ENCODE measurements around the gene PLEKHM3. TPM values are rescaled to one million over a fixed set of nuclear protein-coding genes. Genes with fewer than 3 reads are reported as not detected.

Gene PLEKHM3
- total and polyA plus RNA-seq, 2 of the 13 experiments (the other 11 are each of a cell fraction or from before 2014, with no cell fraction given): 4.5 to 4.7 TPM

DNA sequence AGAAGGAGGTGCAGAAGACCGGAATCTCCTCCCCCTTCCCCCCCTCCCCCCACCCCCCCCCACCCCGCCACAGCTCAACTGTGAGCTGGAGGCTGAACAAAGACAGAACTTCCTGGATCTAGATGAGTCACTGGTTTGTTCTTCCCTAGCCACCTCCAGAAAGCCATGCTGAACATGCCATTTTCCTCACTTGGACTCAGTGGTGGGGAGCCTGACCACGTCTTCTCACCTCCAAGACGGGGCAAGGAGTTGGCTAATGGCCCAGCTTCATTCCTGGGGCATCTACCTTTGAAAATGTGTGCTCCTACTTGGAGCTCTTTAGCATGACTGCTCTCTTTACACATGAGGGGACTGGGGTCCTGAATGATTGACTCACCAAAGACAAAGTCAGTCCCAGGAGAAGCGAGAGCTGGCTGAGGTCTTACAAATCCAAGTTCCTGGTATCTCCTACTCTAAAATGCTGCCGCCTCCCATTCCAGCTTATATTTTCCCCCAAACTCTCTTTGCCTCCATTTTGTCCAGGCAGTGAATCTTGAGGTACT is 233.0 kb downstream of the PLEKHM3 start (continued):
- TF ChIP-seq, protein P1, sequence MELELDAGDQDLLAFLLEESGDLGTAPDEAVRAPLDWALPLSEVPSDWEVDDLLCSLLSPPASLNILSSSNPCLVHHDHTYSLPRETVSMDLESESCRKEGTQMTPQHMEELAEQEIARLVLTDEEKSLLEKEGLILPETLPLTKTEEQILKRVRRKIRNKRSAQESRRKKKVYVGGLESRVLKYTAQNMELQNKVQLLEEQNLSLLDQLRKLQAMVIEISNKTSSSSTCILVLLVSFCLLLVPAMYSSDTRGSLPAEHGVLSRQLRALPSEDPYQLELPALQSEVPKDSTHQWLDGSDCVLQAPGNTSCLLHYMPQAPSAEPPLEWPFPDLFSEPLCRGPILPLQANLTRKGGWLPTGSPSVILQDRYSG (CRISPR knock-in tag; IDR thresholded peaks at IDR 0.05): no peak
- TF ChIP-seq SP140L (CRISPR knock-in tag; IDR thresholded peaks at IDR 0.05; ENCODE audit: borderline replicate concordance): no peak
- TF ChIP-seq ZNF563 (CRISPR knock-in tag; IDR thresholded peaks at IDR 0.05): no peak
- TF ChIP-seq ZNF30 (CRISPR knock-in tag; IDR thresholded peaks at IDR 0.05): no peak
- no peak for TF ChIP-seq ZNF3 (CRISPR knock-in tag; IDR thresholded peaks at IDR 0.05)
- peak; percentile 45; the same call in 1 of the 2 replicates for TF ChIP-seq ZNF556 (CRISPR knock-in tag; IDR thresholded peaks at IDR 0.05; ENCODE audit: borderline replicate concordance)
- no peak for TF ChIP-seq SOX13 (IDR thresholded peaks at IDR 0.05)
- peak in 1 of 2 experiments; percentile 52; a peak in 1 of 4 replicates for TF ChIP-seq SOX13 (CRISPR knock-in tag; conservative IDR thresholded peaks at IDR 0.05 in 1 of 2, IDR thresholded peaks at IDR 0.05 in 1 of 2)
- TF ChIP-seq, protein P2, sequence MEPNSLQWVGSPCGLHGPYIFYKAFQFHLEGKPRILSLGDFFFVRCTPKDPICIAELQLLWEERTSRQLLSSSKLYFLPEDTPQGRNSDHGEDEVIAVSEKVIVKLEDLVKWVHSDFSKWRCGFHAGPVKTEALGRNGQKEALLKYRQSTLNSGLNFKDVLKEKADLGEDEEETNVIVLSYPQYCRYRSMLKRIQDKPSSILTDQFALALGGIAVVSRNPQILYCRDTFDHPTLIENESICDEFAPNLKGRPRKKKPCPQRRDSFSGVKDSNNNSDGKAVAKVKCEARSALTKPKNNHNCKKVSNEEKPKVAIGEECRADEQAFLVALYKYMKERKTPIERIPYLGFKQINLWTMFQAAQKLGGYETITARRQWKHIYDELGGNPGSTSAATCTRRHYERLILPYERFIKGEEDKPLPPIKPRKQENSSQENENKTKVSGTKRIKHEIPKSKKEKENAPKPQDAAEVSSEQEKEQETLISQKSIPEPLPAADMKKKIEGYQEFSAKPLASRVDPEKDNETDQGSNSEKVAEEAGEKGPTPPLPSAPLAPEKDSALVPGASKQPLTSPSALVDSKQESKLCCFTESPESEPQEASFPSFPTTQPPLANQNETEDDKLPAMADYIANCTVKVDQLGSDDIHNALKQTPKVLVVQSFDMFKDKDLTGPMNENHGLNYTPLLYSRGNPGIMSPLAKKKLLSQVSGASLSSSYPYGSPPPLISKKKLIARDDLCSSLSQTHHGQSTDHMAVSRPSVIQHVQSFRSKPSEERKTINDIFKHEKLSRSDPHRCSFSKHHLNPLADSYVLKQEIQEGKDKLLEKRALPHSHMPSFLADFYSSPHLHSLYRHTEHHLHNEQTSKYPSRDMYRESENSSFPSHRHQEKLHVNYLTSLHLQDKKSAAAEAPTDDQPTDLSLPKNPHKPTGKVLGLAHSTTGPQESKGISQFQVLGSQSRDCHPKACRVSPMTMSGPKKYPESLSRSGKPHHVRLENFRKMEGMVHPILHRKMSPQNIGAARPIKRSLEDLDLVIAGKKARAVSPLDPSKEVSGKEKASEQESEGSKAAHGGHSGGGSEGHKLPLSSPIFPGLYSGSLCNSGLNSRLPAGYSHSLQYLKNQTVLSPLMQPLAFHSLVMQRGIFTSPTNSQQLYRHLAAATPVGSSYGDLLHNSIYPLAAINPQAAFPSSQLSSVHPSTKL (CRISPR knock-in tag; IDR thresholded peaks at IDR 0.05): peak; percentile 18; the same call in 1 of the 2 replicates
- TF ChIP-seq, protein P3, sequence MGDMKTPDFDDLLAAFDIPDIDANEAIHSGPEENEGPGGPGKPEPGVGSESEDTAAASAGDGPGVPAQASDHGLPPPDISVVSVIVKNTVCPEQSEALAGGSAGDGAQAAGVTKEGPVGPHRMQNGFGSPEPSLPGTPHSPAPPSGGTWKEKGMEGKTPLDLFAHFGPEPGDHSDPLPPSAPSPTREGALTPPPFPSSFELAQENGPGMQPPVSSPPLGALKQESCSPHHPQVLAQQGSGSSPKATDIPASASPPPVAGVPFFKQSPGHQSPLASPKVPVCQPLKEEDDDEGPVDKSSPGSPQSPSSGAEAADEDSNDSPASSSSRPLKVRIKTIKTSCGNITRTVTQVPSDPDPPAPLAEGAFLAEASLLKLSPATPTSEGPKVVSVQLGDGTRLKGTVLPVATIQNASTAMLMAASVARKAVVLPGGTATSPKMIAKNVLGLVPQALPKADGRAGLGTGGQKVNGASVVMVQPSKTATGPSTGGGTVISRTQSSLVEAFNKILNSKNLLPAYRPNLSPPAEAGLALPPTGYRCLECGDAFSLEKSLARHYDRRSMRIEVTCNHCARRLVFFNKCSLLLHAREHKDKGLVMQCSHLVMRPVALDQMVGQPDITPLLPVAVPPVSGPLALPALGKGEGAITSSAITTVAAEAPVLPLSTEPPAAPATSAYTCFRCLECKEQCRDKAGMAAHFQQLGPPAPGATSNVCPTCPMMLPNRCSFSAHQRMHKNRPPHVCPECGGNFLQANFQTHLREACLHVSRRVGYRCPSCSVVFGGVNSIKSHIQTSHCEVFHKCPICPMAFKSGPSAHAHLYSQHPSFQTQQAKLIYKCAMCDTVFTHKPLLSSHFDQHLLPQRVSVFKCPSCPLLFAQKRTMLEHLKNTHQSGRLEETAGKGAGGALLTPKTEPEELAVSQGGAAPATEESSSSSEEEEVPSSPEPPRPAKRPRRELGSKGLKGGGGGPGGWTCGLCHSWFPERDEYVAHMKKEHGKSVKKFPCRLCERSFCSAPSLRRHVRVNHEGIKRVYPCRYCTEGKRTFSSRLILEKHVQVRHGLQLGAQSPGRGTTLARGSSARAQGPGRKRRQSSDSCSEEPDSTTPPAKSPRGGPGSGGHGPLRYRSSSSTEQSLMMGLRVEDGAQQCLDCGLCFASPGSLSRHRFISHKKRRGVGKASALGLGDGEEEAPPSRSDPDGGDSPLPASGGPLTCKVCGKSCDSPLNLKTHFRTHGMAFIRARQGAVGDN (CRISPR knock-in tag; IDR thresholded peaks at IDR 0.05): peak; percentile 10; the same call in 1 of the 2 replicates
- no peak for TF ChIP-seq SP2 (CRISPR knock-in tag; IDR thresholded peaks at IDR 0.05)
- peak; percentile 51; the same call in 1 of the 2 replicates for TF ChIP-seq POGZ (CRISPR knock-in tag; IDR thresholded peaks at IDR 0.05)
- TF ChIP-seq IKZF4 (CRISPR knock-in tag; IDR thresholded peaks at IDR 0.05; ENCODE audit: borderline replicate concordance, low read depth, not compliant biosample characterization): no peak
- TF ChIP-seq, protein P4, sequence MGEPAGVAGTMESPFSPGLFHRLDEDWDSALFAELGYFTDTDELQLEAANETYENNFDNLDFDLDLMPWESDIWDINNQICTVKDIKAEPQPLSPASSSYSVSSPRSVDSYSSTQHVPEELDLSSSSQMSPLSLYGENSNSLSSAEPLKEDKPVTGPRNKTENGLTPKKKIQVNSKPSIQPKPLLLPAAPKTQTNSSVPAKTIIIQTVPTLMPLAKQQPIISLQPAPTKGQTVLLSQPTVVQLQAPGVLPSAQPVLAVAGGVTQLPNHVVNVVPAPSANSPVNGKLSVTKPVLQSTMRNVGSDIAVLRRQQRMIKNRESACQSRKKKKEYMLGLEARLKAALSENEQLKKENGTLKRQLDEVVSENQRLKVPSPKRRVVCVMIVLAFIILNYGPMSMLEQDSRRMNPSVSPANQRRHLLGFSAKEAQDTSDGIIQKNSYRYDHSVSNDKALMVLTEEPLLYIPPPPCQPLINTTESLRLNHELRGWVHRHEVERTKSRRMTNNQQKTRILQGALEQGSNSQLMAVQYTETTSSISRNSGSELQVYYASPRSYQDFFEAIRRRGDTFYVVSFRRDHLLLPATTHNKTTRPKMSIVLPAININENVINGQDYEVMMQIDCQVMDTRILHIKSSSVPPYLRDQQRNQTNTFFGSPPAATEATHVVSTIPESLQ (CRISPR knock-in tag; conservative IDR thresholded peaks at IDR 0.05): no peak
- TF ChIP-seq, protein P5, sequence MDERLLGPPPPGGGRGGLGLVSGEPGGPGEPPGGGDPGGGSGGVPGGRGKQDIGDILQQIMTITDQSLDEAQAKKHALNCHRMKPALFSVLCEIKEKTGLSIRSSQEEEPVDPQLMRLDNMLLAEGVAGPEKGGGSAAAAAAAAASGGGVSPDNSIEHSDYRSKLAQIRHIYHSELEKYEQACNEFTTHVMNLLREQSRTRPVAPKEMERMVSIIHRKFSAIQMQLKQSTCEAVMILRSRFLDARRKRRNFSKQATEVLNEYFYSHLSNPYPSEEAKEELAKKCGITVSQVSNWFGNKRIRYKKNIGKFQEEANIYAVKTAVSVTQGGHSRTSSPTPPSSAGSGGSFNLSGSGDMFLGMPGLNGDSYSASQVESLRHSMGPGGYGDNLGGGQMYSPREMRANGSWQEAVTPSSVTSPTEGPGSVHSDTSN (CRISPR knock-in tag; IDR thresholded peaks at IDR 0.05): peak; percentile 47; the same call in 1 of the 2 replicates
- TF ChIP-seq, protein P6, sequence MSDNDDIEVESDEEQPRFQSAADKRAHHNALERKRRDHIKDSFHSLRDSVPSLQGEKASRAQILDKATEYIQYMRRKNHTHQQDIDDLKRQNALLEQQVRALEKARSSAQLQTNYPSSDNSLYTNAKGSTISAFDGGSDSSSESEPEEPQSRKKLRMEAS (IDR thresholded peaks at IDR 0.05): peak; percentile 62
- peak; percentile 20 for TF ChIP-seq YY1 (IDR thresholded peaks at IDR 0.05; ENCODE audit: insufficient read depth, insufficient replicate concordance, low read depth, low read length)

All from HepG2 (cell line).